Measurements from ENCODE around the gene ERICH6.

GRCh38 chr3:150662410-150663200 lies 41.1 kb downstream of the ERICH6 start:
- TF ChIP-seq, protein P1, sequence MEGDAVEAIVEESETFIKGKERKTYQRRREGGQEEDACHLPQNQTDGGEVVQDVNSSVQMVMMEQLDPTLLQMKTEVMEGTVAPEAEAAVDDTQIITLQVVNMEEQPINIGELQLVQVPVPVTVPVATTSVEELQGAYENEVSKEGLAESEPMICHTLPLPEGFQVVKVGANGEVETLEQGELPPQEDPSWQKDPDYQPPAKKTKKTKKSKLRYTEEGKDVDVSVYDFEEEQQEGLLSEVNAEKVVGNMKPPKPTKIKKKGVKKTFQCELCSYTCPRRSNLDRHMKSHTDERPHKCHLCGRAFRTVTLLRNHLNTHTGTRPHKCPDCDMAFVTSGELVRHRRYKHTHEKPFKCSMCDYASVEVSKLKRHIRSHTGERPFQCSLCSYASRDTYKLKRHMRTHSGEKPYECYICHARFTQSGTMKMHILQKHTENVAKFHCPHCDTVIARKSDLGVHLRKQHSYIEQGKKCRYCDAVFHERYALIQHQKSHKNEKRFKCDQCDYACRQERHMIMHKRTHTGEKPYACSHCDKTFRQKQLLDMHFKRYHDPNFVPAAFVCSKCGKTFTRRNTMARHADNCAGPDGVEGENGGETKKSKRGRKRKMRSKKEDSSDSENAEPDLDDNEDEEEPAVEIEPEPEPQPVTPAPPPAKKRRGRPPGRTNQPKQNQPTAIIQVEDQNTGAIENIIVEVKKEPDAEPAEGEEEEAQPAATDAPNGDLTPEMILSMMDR (IDR thresholded peaks at IDR 0.05; ENCODE audit: low read depth, low read length, poor library complexity, severe bottlenecking), result no peak
- TF ChIP-seq EZH2phosphoT487 (IDR thresholded peaks at IDR 0.05; ENCODE audit: borderline replicate concordance, low read length), result no peak
